ENCODE data around the gene STRA6. TPM values are rescaled to one million over a fixed set of nuclear protein-coding genes. Genes with fewer than 3 reads are reported as not detected.

Gene STRA6, protein sequence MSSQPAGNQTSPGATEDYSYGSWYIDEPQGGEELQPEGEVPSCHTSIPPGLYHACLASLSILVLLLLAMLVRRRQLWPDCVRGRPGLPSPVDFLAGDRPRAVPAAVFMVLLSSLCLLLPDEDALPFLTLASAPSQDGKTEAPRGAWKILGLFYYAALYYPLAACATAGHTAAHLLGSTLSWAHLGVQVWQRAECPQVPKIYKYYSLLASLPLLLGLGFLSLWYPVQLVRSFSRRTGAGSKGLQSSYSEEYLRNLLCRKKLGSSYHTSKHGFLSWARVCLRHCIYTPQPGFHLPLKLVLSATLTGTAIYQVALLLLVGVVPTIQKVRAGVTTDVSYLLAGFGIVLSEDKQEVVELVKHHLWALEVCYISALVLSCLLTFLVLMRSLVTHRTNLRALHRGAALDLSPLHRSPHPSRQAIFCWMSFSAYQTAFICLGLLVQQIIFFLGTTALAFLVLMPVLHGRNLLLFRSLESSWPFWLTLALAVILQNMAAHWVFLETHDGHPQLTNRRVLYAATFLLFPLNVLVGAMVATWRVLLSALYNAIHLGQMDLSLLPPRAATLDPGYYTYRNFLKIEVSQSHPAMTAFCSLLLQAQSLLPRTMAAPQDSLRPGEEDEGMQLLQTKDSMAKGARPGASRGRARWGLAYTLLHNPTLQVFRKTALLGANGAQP
- 1.8 and 3.9 TPM in 2 replicates for total RNA-seq

DNA sequence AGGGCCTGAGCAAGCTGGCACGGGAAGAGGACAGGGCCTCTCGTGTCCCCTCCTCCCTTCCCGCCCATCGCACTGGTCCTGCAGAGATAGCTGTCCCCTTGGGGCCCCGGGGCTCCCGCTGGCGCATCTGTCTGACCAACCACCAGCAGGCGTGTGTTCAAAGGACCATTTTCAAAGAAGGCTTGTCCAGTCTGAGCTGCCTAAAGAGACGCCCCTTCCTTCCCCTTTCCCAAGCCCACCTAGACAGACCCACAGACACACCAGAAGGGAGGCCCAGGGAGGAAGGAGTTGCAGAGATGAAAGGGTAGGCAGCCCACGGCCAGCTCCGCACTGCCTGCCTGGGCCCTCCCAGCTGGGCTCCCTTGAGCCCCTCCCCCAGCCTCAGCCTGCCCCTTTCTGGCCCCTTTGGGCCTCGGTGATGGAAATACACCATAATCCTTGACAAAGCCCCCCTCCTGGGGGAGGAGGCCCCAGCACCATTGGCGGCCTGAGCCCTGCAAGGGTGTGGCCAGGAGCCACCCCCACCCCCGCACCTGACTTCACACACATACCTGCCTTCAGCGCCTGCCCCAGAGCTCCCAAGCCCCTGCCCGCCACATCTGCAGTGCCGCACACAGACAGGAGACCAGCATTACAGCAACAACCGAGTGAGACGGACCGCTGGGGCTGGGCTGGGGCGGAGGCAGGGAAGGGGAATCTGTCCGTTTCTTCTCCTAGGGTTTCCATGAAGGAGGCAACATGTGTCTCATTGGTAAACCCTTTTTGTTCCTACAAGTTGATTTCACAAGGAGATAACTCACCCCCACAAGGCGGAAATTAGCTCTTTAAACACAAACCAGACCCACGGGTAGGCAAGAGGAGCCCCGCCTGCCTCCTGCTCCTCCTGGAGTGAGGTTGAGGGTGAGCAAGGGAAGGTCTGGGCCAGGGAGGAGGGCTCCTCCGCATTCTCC, at the start of gene STRA6:
STRA6 (minus strand) TSS at position 336 of the 950 bp plus-strand sequence. CDS start 520 bp downstream, outside the sequence.
- H3K4me3 ChIP-seq (ENCODE audit: low read depth, low read length) = no peak within 1 kb of the TSS
- no peak for DNase-seq (ENCODE audit: low read depth)
- TF ChIP-seq, protein P1, sequence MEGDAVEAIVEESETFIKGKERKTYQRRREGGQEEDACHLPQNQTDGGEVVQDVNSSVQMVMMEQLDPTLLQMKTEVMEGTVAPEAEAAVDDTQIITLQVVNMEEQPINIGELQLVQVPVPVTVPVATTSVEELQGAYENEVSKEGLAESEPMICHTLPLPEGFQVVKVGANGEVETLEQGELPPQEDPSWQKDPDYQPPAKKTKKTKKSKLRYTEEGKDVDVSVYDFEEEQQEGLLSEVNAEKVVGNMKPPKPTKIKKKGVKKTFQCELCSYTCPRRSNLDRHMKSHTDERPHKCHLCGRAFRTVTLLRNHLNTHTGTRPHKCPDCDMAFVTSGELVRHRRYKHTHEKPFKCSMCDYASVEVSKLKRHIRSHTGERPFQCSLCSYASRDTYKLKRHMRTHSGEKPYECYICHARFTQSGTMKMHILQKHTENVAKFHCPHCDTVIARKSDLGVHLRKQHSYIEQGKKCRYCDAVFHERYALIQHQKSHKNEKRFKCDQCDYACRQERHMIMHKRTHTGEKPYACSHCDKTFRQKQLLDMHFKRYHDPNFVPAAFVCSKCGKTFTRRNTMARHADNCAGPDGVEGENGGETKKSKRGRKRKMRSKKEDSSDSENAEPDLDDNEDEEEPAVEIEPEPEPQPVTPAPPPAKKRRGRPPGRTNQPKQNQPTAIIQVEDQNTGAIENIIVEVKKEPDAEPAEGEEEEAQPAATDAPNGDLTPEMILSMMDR (IDR thresholded peaks at IDR 0.05; ENCODE audit: insufficient read depth, low read length, poor library complexity, severe bottlenecking) = peak; percentile 33
- H3K27me3 ChIP-seq (ENCODE audit: control insufficient read depth, insufficient read depth, low read length) = no peaks in the 10 kb centered on the region
- no peaks in the 10 kb centered on the region for H3K36me3 ChIP-seq (ENCODE audit: control insufficient read depth, insufficient read depth, low read length)

DNA sequence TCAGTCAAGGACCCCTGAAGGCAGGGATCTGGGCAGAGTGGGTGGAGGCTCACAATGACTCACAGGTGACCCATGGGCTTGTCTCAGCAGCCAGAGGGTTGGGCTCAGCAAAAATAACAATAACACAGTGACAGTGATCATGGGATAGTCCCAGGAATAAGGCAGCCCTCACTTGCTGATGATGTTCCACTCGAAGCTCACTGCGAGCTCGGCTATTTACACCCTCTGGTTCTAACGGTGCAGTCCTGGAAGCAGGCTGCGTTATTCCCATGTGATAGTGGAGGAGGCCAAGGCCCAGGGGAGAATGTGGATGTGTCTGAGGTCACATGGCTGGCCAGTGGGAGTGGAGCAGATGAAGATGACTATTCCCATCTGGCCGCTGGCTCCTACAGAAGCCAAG, 49.7 kb upstream of the STRA6 start:
- DNase-seq (ENCODE audit: low read depth) = no peak
- no peaks in the 10 kb centered on the region for H3K36me3 ChIP-seq (ENCODE audit: control insufficient read depth, insufficient read depth, low read length)
- TF ChIP-seq, protein P1 (IDR thresholded peaks at IDR 0.05; ENCODE audit: insufficient read depth, low read length, poor library complexity, severe bottlenecking) = no peak
- H3K4me3 ChIP-seq (ENCODE audit: low read depth, low read length) = no peak overlapping the region
- H3K27me3 ChIP-seq (ENCODE audit: control insufficient read depth, insufficient read depth, low read length) = peaks cover 25% of the 10 kb centered on the region

DNA sequence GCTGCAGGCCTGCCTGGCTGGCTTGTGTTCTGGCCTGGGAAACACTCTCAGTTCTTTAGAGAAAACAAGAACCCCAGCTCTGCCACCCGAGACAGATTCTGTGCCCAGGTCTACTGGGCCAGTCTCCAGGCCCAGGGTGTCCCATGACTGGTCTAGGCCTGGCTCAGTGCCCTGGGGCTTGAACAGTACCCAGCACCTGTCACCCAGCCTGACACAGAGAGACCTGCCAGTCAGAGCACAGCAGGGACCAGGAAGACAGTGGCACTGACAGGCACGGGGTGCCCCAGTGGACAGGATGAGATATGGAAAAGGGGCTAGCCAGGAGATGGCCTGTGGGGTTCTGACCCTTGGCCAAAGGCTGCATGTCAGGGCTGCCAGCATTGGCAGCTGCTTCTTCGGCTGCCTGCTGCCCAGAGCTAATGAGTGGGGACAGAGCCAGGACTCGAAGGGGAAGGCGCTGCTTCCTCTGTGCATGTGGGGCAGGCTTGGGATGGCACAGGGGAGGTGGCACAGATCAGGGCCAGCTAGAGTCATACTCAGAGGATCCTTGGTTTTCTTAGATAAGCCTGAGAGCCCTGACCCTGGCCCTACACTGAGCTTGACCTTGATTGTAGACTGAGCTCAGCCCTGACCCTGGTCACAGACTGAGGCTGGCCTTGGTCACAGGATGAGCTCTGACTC, 48.7 kb upstream of the STRA6 start:
- TF ChIP-seq, protein P1 (IDR thresholded peaks at IDR 0.05; ENCODE audit: insufficient read depth, low read length, poor library complexity, severe bottlenecking) = no peak
- H3K4me3 ChIP-seq (ENCODE audit: low read depth, low read length) = no peak overlapping the region
- no peak for DNase-seq (ENCODE audit: low read depth)
- H3K36me3 ChIP-seq (ENCODE audit: control insufficient read depth, insufficient read depth, low read length) = no peaks in the 10 kb centered on the region
- H3K27me3 ChIP-seq (ENCODE audit: control insufficient read depth, insufficient read depth, low read length) = peaks cover 20% of the 10 kb centered on the region

DNA sequence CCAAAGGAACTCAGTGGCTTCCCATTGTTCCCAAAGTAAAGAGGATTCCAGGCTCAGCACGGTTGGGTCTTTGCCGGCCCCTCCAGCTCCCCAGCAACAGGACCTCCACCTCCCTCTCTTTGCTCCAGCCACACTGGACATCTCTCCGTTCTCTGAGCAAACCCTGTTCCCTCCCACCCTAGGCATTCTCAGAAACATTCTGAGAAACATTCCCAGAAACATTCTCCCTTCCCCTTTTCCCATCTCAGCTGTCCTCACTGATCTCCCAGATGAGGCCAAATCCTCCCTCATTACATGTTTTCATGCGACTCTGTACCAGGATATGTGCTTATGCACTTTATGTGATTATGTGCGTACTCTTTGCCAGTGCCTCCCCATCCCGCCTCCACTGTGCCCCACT, 47.7 kb upstream of the STRA6 start:
- H3K4me3 ChIP-seq (ENCODE audit: low read depth, low read length) = no peak overlapping the region
- TF ChIP-seq, protein P1 (IDR thresholded peaks at IDR 0.05; ENCODE audit: insufficient read depth, low read length, poor library complexity, severe bottlenecking) = no peak

DNA sequence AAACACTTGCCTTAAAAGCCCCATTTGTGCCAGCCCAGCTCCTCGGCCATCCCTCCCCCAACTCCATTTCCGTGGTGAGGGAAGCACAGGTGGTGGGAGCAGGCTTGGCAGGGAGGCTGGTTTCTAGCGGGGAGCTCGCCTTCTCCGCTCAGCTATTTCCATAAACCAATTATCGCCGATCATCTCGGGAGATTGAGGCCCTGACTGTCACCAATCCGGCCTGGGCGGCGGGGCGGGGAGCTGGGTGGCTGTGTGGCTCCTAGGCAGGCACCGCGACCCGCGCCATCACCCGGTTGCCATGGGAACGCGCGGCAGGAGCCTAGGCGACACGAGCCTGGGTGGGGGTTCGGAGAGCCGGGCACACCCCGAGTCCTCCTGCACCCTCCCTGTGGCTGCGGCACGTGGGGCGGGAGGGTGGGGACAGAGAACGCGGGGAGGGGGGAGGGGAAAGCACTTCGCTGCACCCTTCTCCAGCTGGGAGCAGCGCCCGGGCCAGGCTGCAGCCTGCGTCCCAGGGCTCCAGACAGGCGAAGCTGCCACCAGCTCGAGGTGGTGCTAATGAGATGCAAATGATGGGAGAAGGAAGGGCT, 42.9 kb upstream of the STRA6 start:
- Histone ChIP-seq H3K36me3 (ENCODE audit: control insufficient read depth, insufficient read depth, low read length) (no peaks in the 10 kb centered on the region), H3K4me3 (ENCODE audit: low read depth, low read length) (no peak overlapping the region), H3K27me3 (ENCODE audit: control insufficient read depth, insufficient read depth, low read length) (peaks cover 19% of the 10 kb centered on the region)
- DNase-seq (ENCODE audit: low read depth) = no peak
- TF ChIP-seq, protein P1 (IDR thresholded peaks at IDR 0.05; ENCODE audit: insufficient read depth, low read length, poor library complexity, severe bottlenecking) = no peak

More for the DNA sequence above, 47.7 kb upstream of the STRA6 start:
- no peak for DNase-seq (ENCODE audit: low read depth)
- H3K36me3 ChIP-seq (ENCODE audit: control insufficient read depth, insufficient read depth, low read length) = no peaks in the 10 kb centered on the region
- H3K27me3 ChIP-seq (ENCODE audit: control insufficient read depth, insufficient read depth, low read length) = peaks cover 21% of the 10 kb centered on the region
